OCI-M2 (cell line): Measurements from ENCODE around the gene WTIP.
"Not testable (repeated sequence)": the region's sequence is repeated elsewhere in the genome, so short reads cannot be mapped to it uniquely, and the experiment has no call there.

Source experiments
- DNase-seq: peaks from one replicate; lab custom pipeline; 2025; ENCODE audit not compliant: unreplicated experiment; lab: John Stamatoyannopoulos, UW

Gene WTIP

DNA sequence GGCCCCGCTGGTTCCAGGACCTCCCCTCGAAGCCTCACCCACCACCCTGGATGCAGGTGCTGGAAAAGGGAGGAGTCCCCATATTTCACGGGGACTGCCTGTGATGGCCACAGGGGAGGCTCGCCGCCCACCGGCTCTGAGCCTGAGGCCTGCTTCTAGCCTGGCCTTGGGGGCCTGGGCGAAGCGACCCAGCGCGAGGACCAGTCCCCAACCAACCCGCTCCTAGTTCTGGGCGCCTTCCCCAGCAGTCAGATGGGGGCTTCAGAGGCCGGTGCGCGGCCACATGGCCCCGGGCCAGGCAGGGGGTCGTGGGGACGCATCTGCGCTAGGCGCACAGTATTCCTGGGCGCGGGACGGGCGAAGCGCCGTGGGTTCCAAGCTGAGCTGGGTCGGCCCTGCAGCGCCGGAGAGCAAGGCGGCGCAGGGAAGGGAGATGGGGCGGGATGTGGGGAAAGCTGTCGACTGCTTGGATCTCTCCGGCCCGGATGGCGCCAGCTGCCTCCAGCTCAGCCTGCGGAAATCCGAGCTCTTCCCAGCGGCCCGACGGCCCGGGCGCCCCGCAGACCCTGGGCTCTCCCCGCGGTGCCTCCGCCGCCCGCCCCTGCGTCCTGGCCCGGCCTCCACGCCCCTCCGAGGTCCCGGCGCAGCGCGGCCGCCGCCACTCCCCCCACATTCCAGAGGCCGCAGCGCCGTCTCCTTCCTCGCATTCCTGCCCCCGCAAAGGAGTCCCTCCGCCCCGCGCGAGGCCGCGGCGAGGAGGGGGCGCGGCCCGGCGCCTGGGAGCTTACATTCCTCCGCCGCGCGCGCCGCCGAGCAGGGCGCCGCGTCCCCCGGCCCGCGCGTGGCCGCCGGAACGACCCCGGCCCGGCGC lies at the start of gene WTIP:
TSS of gene WTIP (plus strand) at position 788 of the 871 bp plus-strand sequence. CDS start 217 bp downstream, outside the sequence.
- DNase-seq = no peak

GRCh38 chr19:34432797-34433196 lies 48.8 kb upstream of the WTIP start:
- no peak for DNase-seq

- DNase-seq = no peak
These were observed 44.8 kb upstream of the WTIP start for GRCh38 chr19:34436716-34437115.

DNA sequence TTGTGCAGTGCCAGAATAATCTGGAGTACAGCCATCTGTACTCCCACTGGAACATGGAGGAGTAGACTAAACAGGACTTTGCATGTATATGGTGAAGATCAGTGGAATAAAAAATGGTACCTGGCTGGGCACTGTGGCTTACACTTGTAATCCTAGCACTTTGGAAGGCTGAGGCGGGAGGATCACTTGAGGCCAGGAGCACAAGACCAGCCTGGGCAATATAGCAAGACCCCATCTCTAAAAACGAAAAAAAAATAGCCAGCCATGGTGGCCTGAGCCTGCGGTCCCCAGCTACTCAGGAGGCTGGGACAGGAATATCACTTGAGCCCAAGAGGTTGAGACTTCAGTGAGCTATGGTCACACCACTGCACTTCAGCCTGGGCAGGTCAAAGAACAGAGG lies 33.4 kb upstream of the WTIP start:
- DNase-seq = no peak

DNA sequence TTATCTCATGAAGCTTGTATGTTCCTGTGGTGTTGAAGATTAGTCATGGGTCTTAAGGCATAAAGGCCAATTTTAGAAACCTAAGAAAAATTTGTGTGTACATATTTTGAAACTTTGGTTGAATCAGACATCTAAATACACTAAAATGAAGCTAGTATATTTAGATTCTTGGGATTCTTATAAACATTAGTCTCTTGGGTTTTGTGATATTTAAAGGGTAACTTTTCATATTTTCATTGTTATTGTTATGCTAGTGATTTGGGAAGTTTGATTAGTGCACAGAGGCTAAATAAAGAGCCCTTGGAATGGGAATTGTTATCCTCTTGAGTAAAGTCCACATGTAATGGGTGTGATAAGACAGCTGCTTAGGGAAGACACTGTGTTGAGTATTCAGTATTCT lies 28.8 kb upstream of the WTIP start:
- no peak for DNase-seq

DNA sequence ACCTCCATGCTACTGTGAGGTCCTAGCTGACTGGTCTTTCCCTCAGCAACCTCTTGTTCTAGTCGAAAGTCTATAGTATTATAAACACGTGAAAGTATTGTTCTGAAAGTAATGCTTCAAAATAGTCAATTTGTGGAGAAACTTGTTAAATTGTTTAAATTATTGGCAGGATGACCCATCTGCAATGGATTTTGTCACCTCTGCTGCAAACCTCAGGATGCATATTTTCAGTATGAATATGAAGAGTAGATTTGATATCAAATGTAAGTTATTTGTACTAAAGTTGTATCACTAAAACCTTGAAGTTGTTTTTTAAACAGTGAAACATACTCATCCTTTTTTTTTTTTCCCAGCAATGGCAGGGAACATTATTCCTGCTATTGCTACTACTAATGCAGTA lies 27.5 kb upstream of the WTIP start:
- no peak for DNase-seq

DNA sequence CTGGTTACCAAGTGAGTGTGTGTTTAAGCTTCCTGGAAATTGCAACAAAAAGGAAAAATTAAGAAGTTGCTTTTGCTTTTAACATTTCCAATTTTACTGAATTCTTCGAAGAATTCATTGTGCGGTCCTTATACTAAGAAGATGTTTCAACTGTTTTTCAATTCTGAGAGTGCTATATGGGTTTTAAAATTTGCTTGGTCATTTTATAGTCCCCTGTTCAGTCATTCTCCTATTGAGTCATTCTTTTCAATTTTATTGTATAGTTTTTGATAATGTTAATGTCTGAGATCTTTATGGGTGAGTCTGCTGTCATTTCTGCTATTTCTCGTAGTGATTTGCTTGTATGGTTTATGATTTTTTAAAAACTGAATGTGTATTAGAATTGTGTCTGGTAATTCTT lies 26.9 kb upstream of the WTIP start:
- DNase-seq = no peak

DNA sequence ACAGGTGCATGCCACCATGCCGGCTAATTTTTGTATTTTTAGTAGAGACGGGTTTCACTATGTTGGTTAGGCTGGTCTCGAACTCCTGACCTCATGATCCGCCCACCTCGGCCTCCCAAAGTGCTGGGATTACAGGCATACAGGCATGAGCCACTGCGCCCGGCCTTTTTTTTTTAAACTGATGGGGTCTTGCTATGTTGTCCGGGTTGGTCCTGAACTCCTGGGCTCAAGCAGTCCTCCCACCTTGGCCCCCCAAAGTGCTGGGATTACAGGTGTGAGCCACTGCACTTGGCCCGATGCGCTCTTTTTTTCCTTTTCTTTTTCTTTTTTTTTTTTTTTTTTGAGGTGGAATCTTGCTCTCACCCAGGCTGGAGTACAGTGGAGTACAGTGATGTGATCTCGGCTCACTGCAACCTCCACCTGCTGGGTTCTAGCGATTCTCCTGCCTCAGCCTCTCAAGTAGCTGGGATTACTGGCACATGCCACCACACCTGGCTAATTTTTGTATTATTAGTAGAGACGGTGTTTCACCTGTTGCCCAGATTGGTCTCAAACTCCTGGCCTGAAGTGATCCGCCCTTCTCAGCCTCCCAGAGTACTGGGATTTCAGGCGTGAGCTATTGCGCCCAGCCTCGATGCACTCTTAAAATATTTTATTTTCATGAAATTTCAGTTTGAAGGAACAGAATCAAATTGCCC lies 25.6 kb upstream of the WTIP start:
- not testable (repeated sequence) for DNase-seq

DNA sequence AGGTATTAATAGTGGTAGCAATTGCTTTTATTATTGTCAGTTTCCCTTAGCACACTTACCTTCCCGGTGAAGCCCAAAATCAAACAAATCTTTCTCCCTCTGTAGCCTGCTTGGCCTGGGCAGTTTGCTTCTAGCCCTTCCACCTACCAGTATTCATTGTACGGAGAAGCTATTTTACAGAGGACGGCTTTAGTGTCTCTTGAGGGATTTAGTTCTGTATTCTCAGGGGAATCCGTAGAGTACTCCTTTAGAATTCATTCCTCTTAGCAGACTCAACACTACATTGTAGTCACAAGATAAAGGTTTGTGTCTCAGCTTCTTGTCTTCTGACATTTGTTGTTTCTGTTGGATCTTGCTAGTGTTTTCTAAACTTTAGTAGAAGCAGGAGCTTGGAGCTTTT lies 24.1 kb upstream of the WTIP start:
- DNase-seq = no peak

GRCh38 chr19:34458677-34459076 lies 22.9 kb upstream of the WTIP start:
- no peak for DNase-seq

GRCh38 chr19:34459614-34460013 lies 21.9 kb upstream of the WTIP start:
- DNase-seq = no peak

DNA sequence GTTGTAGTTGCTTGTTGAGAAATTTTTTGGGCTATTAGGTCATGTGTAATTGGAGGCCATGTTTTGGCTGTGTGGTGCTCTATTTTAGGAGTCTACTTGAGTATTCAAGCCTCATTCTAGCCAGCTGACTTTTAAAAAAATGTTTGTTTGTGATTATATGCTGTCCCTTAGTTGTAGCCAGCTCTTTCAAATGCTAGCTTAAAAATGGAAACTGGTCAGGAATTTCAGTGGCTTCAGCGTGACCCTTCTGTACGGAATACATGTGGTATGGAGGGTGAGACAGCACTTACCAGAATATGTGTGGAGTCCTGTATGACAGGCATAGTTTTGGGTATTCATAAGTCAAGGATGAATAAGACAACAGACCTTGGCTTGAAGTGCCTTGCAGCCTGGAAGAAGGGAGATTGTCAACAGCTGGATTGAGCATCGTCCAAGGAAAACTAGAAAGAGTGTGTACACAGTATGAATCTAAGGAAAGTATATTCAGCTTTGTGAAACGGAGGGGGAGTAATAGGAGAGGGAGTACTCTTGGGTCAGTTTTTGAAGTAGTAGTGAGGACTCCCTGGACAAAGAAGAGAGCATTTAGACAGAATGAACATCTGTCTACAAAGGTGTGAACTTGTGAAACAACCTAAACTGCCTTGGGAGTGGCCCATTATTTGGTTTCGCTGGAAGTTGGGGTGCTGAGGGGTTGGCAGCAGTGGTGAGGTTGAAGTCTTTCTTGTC lies 20.0 kb upstream of the WTIP start:
- no peak for DNase-seq

GRCh38 chr19:34464785-34465184 lies 16.8 kb upstream of the WTIP start:
- not testable (repeated sequence) for DNase-seq

GRCh38 chr19:34468409-34468808 lies 13.1 kb upstream of the WTIP start:
- no peak for DNase-seq

DNA sequence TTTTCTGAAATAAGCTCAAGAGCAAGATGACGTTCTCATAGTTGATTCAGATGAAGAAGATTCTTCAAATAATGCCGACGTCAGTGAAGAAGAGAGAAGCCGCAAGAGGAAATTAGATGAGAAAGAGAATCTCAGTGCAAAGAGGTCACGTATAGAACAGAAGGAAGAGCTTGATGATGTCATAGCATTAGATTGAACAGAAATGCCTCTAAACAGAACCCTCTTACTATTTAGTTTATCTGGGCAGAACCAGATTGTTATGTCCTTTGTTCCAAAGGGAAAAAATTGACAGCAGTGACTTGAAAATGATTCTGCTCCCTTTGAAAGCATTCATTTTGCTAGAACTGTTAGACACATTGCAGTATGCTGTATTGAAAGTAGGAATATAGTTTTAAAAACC lies 12.5 kb upstream of the WTIP start:
- not testable (repeated sequence) for DNase-seq

DNA sequence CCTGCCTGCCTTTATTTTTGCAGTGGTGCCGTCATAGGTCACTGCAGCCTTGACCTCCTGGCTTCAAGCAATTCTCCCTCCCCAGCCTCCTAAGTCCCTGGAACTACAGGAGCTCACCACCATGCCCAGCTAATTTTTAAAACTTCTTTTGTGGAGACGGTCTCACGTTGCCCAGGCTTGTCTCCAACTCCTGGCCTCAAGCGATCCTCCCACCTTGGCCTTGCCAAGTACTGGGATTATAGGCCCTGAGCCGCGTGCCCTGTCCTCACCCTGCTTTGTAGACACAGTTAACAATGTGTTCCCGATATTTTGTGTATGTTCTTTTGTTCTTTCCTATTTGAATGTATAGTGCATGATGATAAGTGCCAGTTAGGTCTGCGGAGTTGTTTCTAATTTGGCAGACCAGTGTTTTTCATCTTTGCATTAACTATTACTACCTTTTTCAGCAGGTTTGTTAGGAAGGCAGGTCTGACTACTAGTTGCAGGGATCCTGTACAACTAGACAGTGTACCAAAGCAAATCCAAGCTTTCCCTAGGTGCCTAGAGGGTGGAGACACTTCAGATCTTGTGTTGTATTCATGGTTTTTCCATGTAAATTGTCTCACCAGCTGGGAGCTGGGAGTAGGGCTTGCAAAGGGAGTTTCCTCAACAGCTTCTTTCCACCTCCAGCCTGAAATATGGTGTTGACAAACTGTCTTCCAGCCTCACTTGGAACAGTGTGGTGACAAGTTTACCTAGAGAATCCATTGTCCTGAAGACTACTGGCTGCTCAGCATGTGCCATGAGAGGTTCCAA lies 9.5 kb upstream of the WTIP start:
- DNase-seq = no peak

GRCh38 chr19:34474233-34474989 lies 7.1 kb upstream of the WTIP start:
- no peak for DNase-seq

GRCh38 chr19:34475026-34475974 lies 6.3 kb upstream of the WTIP start:
- no peak for DNase-seq

DNA sequence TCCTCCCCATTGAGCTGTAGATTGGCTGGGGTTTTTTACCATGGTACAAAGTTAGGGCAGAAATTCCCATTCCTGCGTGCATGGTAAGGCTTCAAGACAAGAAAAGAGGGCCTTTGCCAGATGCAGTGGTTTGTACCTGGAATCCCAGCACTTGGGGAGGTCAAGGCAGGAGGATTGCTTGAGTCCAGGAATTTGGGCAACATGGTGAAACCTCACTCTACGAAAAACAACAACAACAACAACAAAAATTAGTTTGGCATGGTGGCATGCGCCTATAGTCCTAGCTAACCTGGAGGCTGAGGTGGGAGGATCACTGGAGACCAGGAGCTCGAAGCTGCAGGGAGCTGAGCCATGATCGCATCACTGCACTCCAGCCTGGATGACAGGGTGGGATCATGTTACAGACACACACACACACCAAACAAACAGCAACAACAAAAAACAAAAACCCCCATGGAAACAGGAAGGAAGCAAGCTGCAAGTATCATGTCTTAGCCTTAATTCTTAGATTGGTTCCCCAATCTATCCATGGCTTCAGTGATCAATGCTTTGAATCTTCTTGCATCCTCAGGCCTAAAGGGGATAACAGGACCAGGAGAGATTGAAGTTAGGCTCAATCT lies 5.5 kb upstream of the WTIP start:
- no peak for DNase-seq
